ENCODE data around the gene GPR3. TPM values are rescaled to one million over a fixed set of nuclear protein-coding genes. Genes with fewer than 3 reads are reported as not detected.
A peak's percentile ranks its signal among the peaks of the same experiment; 100 is the strongest.

Gene GPR3
- total and polyA plus RNA-seq, 2 donors (not counting 3 experiments of a cell fraction or from before 2014, with no cell fraction given) = 1.8 TPM

GRCh38 chr1:27346991-27347624 is 45.3 kb upstream of the GPR3 start:
- ChIA-PET POLR2A (no interaction called here), CTCF (interaction anchor here (1.9 to 3.0 kb wide), 2 partner anchors 10 to 22 kb away, joined by 5 to 22 read pairs; no protein-coding TSS in a partner anchor)
- no peaks in the 10 kb centered on the region for H3K9me3 ChIP-seq (replicated peaks; ENCODE audit: control insufficient read depth, insufficient read depth, low read length)
- DNase-seq (ENCODE audit: low read depth, low spot score) (no peak), FAIRE-seq (no peak)
- peak overlapping the region; percentile 15 for H2AFZ ChIP-seq (ENCODE audit: low read depth, low read length)
- peaks cover 2 to 5% of the 10 kb centered on the region in 2 experiments for H3K27me3 ChIP-seq (ENCODE audit: control insufficient read depth in 2 of 2, insufficient read depth in 2 of 2, low read length in 2 of 2)
- H4K20me1 ChIP-seq (replicated peaks; ENCODE audit: control insufficient read depth, extremely low read depth, insufficient read depth, low read length) = no peaks in the 10 kb centered on the region
- dilution Hi-C loops (cut with MboI; ENCODE audit: extremely low pct_ligation_motif_present, low sequenced_read_pairs) (no loop called here), intact Hi-C loops (cut with micrococcal nuclease) (no loop called here)
- no peaks in the 10 kb centered on the region for H3K9me1 ChIP-seq (replicated peaks; ENCODE audit: control insufficient read depth, extremely low read depth, insufficient read depth, low read length)
- peaks cover 7% of the 10 kb centered on the region for H3K4me1 ChIP-seq (ENCODE audit: control insufficient read depth, extremely low read depth, insufficient read depth, low read length)
- H3K4me3 ChIP-seq (replicated peaks in 1 of 3; ENCODE audit: insufficient read depth in 1 of 3, low read depth in 1 of 3, low read length in 3 of 3) = no peak overlapping the region
- H3K27ac ChIP-seq (ENCODE audit: insufficient read depth, low read depth, low read length) = no peak overlapping the region
- no peaks in the 10 kb centered on the region for H3K36me3 ChIP-seq (ENCODE audit: control insufficient read depth in 2 of 2, extremely low read depth in 1 of 2, insufficient read depth in 2 of 2, low read length in 2 of 2)
- BruUV-seq (replicated peaks) = no TSS peak
- H3K9ac ChIP-seq (replicated peaks; ENCODE audit: extremely low read depth, insufficient read depth, low read length) = no peak overlapping the region
- H3K79me2 ChIP-seq (ENCODE audit: control insufficient read depth, insufficient read depth, low read length) = no peaks in the 10 kb centered on the region
- H3K4me2 ChIP-seq (ENCODE audit: insufficient read depth, low read length) = no peak overlapping the region
- TF ChIP-seq GATA2 (IDR thresholded peaks at IDR 0.05; ENCODE audit: insufficient read depth, insufficient read length, low read depth, low read length) = no peak
- TF ChIP-seq POLR2A (IDR thresholded peaks at IDR 0.05; ENCODE audit: low read depth, low read length) = no peak
- TF ChIP-seq FOS (IDR thresholded peaks at IDR 0.05; ENCODE audit: borderline replicate concordance, insufficient read depth, low read length) = no peak
- TF ChIP-seq MAX (IDR thresholded peaks at IDR 0.05; ENCODE audit: insufficient read depth, insufficient read length) = no peak
- TF ChIP-seq JUN (IDR thresholded peaks at IDR 0.05; ENCODE audit: borderline replicate concordance, insufficient read depth, insufficient read length, low read depth) = no peak
- TF ChIP-seq, protein P1, sequence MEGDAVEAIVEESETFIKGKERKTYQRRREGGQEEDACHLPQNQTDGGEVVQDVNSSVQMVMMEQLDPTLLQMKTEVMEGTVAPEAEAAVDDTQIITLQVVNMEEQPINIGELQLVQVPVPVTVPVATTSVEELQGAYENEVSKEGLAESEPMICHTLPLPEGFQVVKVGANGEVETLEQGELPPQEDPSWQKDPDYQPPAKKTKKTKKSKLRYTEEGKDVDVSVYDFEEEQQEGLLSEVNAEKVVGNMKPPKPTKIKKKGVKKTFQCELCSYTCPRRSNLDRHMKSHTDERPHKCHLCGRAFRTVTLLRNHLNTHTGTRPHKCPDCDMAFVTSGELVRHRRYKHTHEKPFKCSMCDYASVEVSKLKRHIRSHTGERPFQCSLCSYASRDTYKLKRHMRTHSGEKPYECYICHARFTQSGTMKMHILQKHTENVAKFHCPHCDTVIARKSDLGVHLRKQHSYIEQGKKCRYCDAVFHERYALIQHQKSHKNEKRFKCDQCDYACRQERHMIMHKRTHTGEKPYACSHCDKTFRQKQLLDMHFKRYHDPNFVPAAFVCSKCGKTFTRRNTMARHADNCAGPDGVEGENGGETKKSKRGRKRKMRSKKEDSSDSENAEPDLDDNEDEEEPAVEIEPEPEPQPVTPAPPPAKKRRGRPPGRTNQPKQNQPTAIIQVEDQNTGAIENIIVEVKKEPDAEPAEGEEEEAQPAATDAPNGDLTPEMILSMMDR (IDR thresholded peaks at IDR 0.05; ENCODE audit: extremely low read depth in 1 of 2, insufficient read depth in 1 of 2, low read depth in 1 of 2, low read length in 2 of 2) = no peak
- no peak for TF ChIP-seq MYC (IDR thresholded peaks at IDR 0.05; ENCODE audit: low read depth, low read length)
- no peak for TF ChIP-seq EZH2 (IDR thresholded peaks at IDR 0.05; ENCODE audit: borderline replicate concordance, low read depth, low read length, severe bottlenecking)
- TF ChIP-seq POLR2AphosphoS5 (IDR thresholded peaks at IDR 0.05; ENCODE audit: insufficient read depth, low read depth, low read length) = no peak
